ENCODE results near the gene ING3. TPM values are rescaled to one million over a fixed set of nuclear protein-coding genes. Genes with fewer than 3 reads are reported as not detected.

Gene ING3
- total and polyA plus RNA-seq, 9 of the 15 experiments (the other 6 are each of a cell fraction or from before 2014, with no cell fraction given): 22.8 to 233 (median 50.4) TPM

- TF ChIP-seq KDM1A (IDR thresholded peaks at IDR 0.05) (0 out of 4 replicates have a peak, but pooled peaks of 1 of the 2 experiments have one; percentile 9), MTA1 (IDR thresholded peaks at IDR 0.05; ENCODE audit: borderline replicate concordance) (0 out of 2 replicates have a peak, but pooled peaks have one; percentile 14), SMARCE1 (IDR thresholded peaks at IDR 0.05) (no peak), ZBTB5 (IDR thresholded peaks at IDR 0.05) (0 out of 2 replicates have a peak, but pooled peaks have one; percentile 43), POLR2A (conservative IDR thresholded peaks at IDR 0.05) (0 out of 2 replicates have a peak, but pooled peaks have one; percentile 3), C11orf30 (IDR thresholded peaks at IDR 0.05; ENCODE audit: low read depth) (peak; percentile 17; the same call in 1 of the 2 replicates), ARNT (IDR thresholded peaks at IDR 0.05) (peak; percentile 44 to 47; a peak in 2 of 4 replicates), TRIM28 (IDR thresholded peaks at IDR 0.05) (no peak), HLTF (IDR thresholded peaks at IDR 0.05) (peak; percentile 78), DPF2 (IDR thresholded peaks at IDR 0.05) (peak; percentile 47; the same call in 1 of the 2 replicates), CHCHD3 (CRISPR knock-in tag; IDR thresholded peaks at IDR 0.05) (no peak), DMBX1 (CRISPR knock-in tag; IDR thresholded peaks at IDR 0.05; ENCODE audit: borderline replicate concordance) (peak; percentile 65; the same call in 1 of the 2 replicates), ZNF174 (CRISPR knock-in tag; IDR thresholded peaks at IDR 0.05) (0 out of 2 replicates have a peak, but pooled peaks have one; percentile 63), ZNF212 (CRISPR knock-in tag; IDR thresholded peaks at IDR 0.05) (peak; percentile 64; the same call in 1 of the 2 replicates), SP1 (CRISPR knock-in tag; IDR thresholded peaks at IDR 0.05) (no peak), ZEB2 (IDR thresholded peaks at IDR 0.05) (peak; percentile 21; the same call in 1 of the 2 replicates), RBBP5 (IDR thresholded peaks at IDR 0.05; ENCODE audit: borderline replicate concordance, insufficient read depth, low read length, poor library complexity, severe bottlenecking) (peak; percentile 30), CXXC5 (CRISPR knock-in tag; IDR thresholded peaks at IDR 0.05) (0 out of 2 replicates have a peak, but pooled peaks have one; percentile 11), AFF1 (IDR thresholded peaks at IDR 0.05; ENCODE audit: low read depth in 1 of 2, partially characterized antibody in 2 of 2) (peak; percentile 28 to 65), MAZ (CRISPR knock-in tag; conservative IDR thresholded peaks at IDR 0.05 in 1 of 2, IDR thresholded peaks at IDR 0.05 in 1 of 2) (0 out of 4 replicates have a peak, but pooled peaks of 1 of the 2 experiments have one; percentile 12)
Measured at GRCh38 chr7:120994512-120995410, 44.2 kb downstream of the ING3 start (continued).
